DMS79 (cell line): ENCODE results near the gene IBTK.
"Not testable (repeated sequence)": the region's sequence is repeated elsewhere in the genome, so short reads cannot be mapped to it uniquely, and the experiment has no call there.

Experiments used
- DNase-seq: peaks from one replicate; lab custom pipeline; 2025; lab: John Stamatoyannopoulos, UW

Gene IBTK

GRCh38 chr6:82178759-82179112 is 68.8 kb downstream of the IBTK start:
- DNase-seq, result no peak

- DNase-seq, result no peak
Measured at GRCh38 chr6:82178077-82178758, 69.3 kb downstream of the IBTK start.

- no peak for DNase-seq
Measured at GRCh38 chr6:82176616-82177015, 70.9 kb downstream of the IBTK start.

GRCh38 chr6:82172594-82172993 is 75.0 kb downstream of the IBTK start:
- DNase-seq, result no peak

GRCh38 chr6:82169138-82169876 is 78.2 kb downstream of the IBTK start:
- DNase-seq, result no peak

- no peak for DNase-seq
Measured at GRCh38 chr6:82166493-82166892, 81.1 kb downstream of the IBTK start.

- no peak for DNase-seq
Measured at GRCh38 chr6:82160255-82160990, 87.1 kb downstream of the IBTK start.

- DNase-seq, result not testable (repeated sequence)
Measured at GRCh38 chr6:82152786-82153185, 94.8 kb downstream of the IBTK start.

GRCh38 chr6:82151147-82151546 is 96.4 kb downstream of the IBTK start:
- not testable (repeated sequence) for DNase-seq

GRCh38 chr6:82145926-82146452 is 101.6 kb downstream of the IBTK start:
- no peak for DNase-seq

- no peak for DNase-seq
Measured at GRCh38 chr6:82144852-82145340, 102.6 kb downstream of the IBTK start.

- DNase-seq, result no peak
Measured at GRCh38 chr6:82144007-82144851, 103.3 kb downstream of the IBTK start.

GRCh38 chr6:82143041-82143481 is 104.5 kb downstream of the IBTK start:
- no peak for DNase-seq

- no peak for DNase-seq
Measured at GRCh38 chr6:82142524-82142923, 105.0 kb downstream of the IBTK start.

- no peak for DNase-seq
Measured at GRCh38 chr6:82138075-82138791, 109.3 kb downstream of the IBTK start.

- DNase-seq, result no peak
Measured at GRCh38 chr6:82131441-82131840, 116.1 kb downstream of the IBTK start.

- DNase-seq, result no peak
Measured at GRCh38 chr6:82129797-82130196, 117.7 kb downstream of the IBTK start.

- not testable (repeated sequence) for DNase-seq
Measured at GRCh38 chr6:82128973-82129372, 118.6 kb downstream of the IBTK start.

- DNase-seq, result no peak
Measured at GRCh38 chr6:82123632-82124031, 123.9 kb downstream of the IBTK start.
